Effector CD4-positive, alpha-beta T cell (primary cell): ENCODE measurements around the gene COL6A2.

Experiments
- DNase-seq: peaks from one replicate; pipeline ENCODE4 v3.0.0-alpha.2; 2020

COL6A2 gene

GRCh38 chr21:46115441-46116188 lies 17.7 kb downstream of the COL6A2 start:
- DNase-seq: no peak

GRCh38 chr21:46116189-46116775 lies 18.4 kb downstream of the COL6A2 start:
- DNase-seq: no peak

- no peak for DNase-seq
These were observed 19.1 kb downstream of the COL6A2 start for GRCh38 chr21:46116776-46117585.

GRCh38 chr21:46117586-46118315 lies 19.8 kb downstream of the COL6A2 start:
- DNase-seq: no peak

- no peak for DNase-seq
These were observed 20.6 kb downstream of the COL6A2 start for GRCh38 chr21:46118316-46119143.

GRCh38 chr21:46119144-46119636 lies 21.3 kb downstream of the COL6A2 start:
- no peak for DNase-seq

GRCh38 chr21:46119637-46120271 lies 21.8 kb downstream of the COL6A2 start:
- no peak for DNase-seq

- no peak for DNase-seq
These were observed 22.7 kb downstream of the COL6A2 start for GRCh38 chr21:46120301-46121285.

GRCh38 chr21:46121286-46122221 lies 23.6 kb downstream of the COL6A2 start:
- no peak for DNase-seq

GRCh38 chr21:46122237-46122671 lies 24.3 kb downstream of the COL6A2 start:
- no peak for DNase-seq

- no peak for DNase-seq
These were observed 25.1 kb downstream of the COL6A2 start for GRCh38 chr21:46122758-46123683.

GRCh38 chr21:46124083-46124925 lies 26.4 kb downstream of the COL6A2 start:
- DNase-seq: no peak

- DNase-seq: no peak
These were observed 27.3 kb downstream of the COL6A2 start for GRCh38 chr21:46124926-46125845.

GRCh38 chr21:46125846-46126301 lies 28.0 kb downstream of the COL6A2 start:
- no peak for DNase-seq
